CD4-positive, alpha-beta T cell treated with Interleukin-15 for 4 hours (primary cell): ENCODE data around the gene STX8.

Experiments used
- DNase-seq: peaks from one replicate; pipeline ENCODE4 v3.0.0-alpha.2; 2020; ENCODE audit warnings: low spot score

The STX8 gene

GRCh38 chr17:9208381-9209105 lies 367.1 kb downstream of the STX8 start:
- DNase-seq, result no peak

- DNase-seq, result no peak
These were observed 368.8 kb downstream of the STX8 start for GRCh38 chr17:9206741-9207332.

- no peak for DNase-seq
These were observed 369.3 kb downstream of the STX8 start for GRCh38 chr17:9206410-9206703.

GRCh38 chr17:9205520-9206409 lies 369.9 kb downstream of the STX8 start:
- no peak for DNase-seq

- DNase-seq, result no peak
These were observed 370.8 kb downstream of the STX8 start for GRCh38 chr17:9204637-9205329.

- no peak for DNase-seq
These were observed 371.7 kb downstream of the STX8 start for GRCh38 chr17:9203771-9204425.

GRCh38 chr17:9202532-9202931 lies 373.1 kb downstream of the STX8 start:
- no peak for DNase-seq

- no peak for DNase-seq
These were observed 374.8 kb downstream of the STX8 start for GRCh38 chr17:9200699-9201359.
